Measurements from ENCODE around the gene KLHL30. TPM values are rescaled to one million over a fixed set of nuclear protein-coding genes. Genes with fewer than 3 reads are reported as not detected.
A peak's percentile ranks its signal among the peaks of the same experiment; 100 is the strongest.

The KLHL30 gene
- total and polyA plus RNA-seq, 4 experiments from 2014 or later = not detected

GRCh38 chr2:238173692-238174091 lies 35.2 kb downstream of the KLHL30 start:
- Histone ChIP-seq H3K27me3 (ENCODE audit: insufficient read depth, low read length) (no peaks in the 10 kb centered on the region), H3K9me3 (ENCODE audit: control insufficient read depth in 1 of 2, low read length in 2 of 2) (no peaks in the 10 kb centered on the region), H3K36me3 (ENCODE audit: insufficient read depth, low read length) (peaks cover 75% of the 10 kb centered on the region), H3K27ac (ENCODE audit: low read depth, low read length) (no peak overlapping the region), H3K4me1 (ENCODE audit: insufficient read depth, low read length) (no peaks in the 10 kb centered on the region), H3K4me3 (ENCODE audit: low read length in 2 of 2) (no peak overlapping the region)
- no peak for DNase-seq
- POLR2A ChIA-PET (ENCODE audit: partially characterized antibody) = no interaction called here
- intact Hi-C loops (cut with micrococcal nuclease) = no loop called here
- Mint-ChIP-seq H3K4me3 (no peak overlapping the region), H3K9me3 (no peaks in the 10 kb centered on the region), H3K27ac (no peak overlapping the region), H3K4me1 (no peaks in the 10 kb centered on the region), H3K36me3 (peaks cover 52 to 84% of the 10 kb centered on the region in 2 donors), H3K27me3 (no peaks in the 10 kb centered on the region)
- CTCF ChIA-PET (ENCODE audit: partially characterized antibody) = no interaction called here

DNA sequence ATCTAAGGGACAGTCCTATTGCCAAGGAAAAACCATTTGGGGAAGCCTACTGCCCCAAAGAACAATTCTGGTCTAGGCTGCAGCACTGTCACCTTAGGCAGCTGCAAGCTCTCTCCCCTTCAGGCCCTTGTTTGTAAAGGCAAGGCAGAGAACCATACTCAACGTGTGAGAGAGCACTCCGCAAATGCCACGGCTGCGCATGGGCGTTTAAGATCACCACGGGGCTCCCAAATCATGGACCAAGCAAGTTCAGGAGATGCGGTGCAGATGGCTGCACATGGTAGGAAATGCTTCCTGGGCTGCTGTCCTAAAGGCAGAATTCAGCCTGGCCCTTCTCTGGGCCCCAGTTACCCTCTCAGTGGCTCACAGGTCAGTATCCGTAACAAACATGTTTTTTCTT lies 35.8 kb downstream of the KLHL30 start:
- Histone ChIP-seq H3K9me3 (ENCODE audit: control insufficient read depth in 1 of 2, low read length in 2 of 2) (no peaks in the 10 kb centered on the region), H3K27me3 (ENCODE audit: insufficient read depth, low read length) (no peaks in the 10 kb centered on the region), H3K4me1 (ENCODE audit: insufficient read depth, low read length) (no peaks in the 10 kb centered on the region), H3K4me3 (ENCODE audit: low read length in 2 of 2) (no peak overlapping the region), H3K36me3 (ENCODE audit: insufficient read depth, low read length) (peaks cover 76% of the 10 kb centered on the region), H3K27ac (ENCODE audit: low read depth, low read length) (no peak overlapping the region)
- Mint-ChIP-seq H3K4me1 (no peaks in the 10 kb centered on the region), H3K36me3 (peaks cover 53 to 84% of the 10 kb centered on the region in 2 donors), H3K27ac (no peak overlapping the region), H3K27me3 (no peaks in the 10 kb centered on the region), H3K4me3 (no peak overlapping the region), H3K9me3 (no peaks in the 10 kb centered on the region)
- intact Hi-C loops (cut with micrococcal nuclease) = no loop called here
- ChIA-PET POLR2A (ENCODE audit: partially characterized antibody) (interaction anchor here (0.6 to 0.7 kb wide), 2 partner anchors 32 to 299 kb away, joined by 3 to 4 read pairs; no protein-coding TSS in a partner anchor), CTCF (ENCODE audit: partially characterized antibody) (no interaction called here)
- no peak for DNase-seq

DNA sequence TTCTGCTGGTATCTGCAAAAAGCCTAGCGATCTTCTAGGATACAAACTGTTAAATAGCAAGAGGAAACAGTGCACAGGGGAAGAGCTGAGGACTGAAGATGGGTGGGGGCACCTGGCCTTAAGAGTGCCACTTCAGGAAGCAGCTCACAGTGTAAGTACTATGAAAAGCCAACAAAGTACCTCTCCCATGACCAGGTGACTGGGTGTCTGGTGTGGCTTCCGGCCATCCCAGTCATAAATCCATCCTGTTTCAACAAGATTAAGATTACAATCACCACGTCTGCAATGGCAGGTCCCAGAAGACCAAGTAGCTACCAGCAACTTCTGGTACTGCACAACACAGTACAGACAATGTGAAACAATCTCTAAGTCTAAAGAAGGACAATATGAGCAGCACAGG lies 36.2 kb downstream of the KLHL30 start:
- Histone ChIP-seq H3K36me3 (ENCODE audit: insufficient read depth, low read length) (peaks cover 76% of the 10 kb centered on the region), H3K9me3 (ENCODE audit: control insufficient read depth in 1 of 2, low read length in 2 of 2) (no peaks in the 10 kb centered on the region), H3K4me3 (ENCODE audit: low read length in 2 of 2) (no peak overlapping the region), H3K27me3 (ENCODE audit: insufficient read depth, low read length) (no peaks in the 10 kb centered on the region), H3K27ac (ENCODE audit: low read depth, low read length) (no peak overlapping the region), H3K4me1 (ENCODE audit: insufficient read depth, low read length) (no peaks in the 10 kb centered on the region)
- intact Hi-C loops (cut with micrococcal nuclease) = no loop called here
- DNase-seq = no peak
- Mint-ChIP-seq H3K4me1 (no peaks in the 10 kb centered on the region), H3K4me3 (no peak overlapping the region), H3K27ac (no peak overlapping the region), H3K36me3 (peaks cover 56 to 84% of the 10 kb centered on the region in 2 donors), H3K27me3 (no peaks in the 10 kb centered on the region), H3K9me3 (no peaks in the 10 kb centered on the region)
- POLR2A ChIA-PET (ENCODE audit: partially characterized antibody) = interaction anchor here (0.6 to 0.7 kb wide), 2 partner anchors 32 to 300 kb away, joined by 3 to 4 read pairs; no protein-coding TSS in a partner anchor
- CTCF ChIA-PET (ENCODE audit: partially characterized antibody) = no interaction called here

- intact Hi-C loops (cut with micrococcal nuclease) = no loop called here
- ChIA-PET POLR2A (ENCODE audit: partially characterized antibody) (no interaction called here), CTCF (ENCODE audit: partially characterized antibody) (interaction anchor here (1.3 kb wide), 1 partner anchor 87 kb away, joined by 3 read pairs; no protein-coding TSS in a partner anchor)
- H3K36me3 ChIP-seq (ENCODE audit: insufficient read depth, low read length) = peaks cover 82% of the 10 kb centered on the region
- Mint-ChIP-seq H3K9me3 (no peaks in the 10 kb centered on the region), H3K27ac (peak overlapping the region in 3 of 7 donors; percentile 62 to 66 (median 65)), H3K4me3 (no peak overlapping the region), H3K4me1 (no peaks in the 10 kb centered on the region), H3K36me3 (peaks cover 62 to 85% of the 10 kb centered on the region in 2 donors), H3K27me3 (no peaks in the 10 kb centered on the region)
- no peak for DNase-seq
- no peaks in the 10 kb centered on the region for H3K4me1 ChIP-seq (ENCODE audit: insufficient read depth, low read length)
- H3K27me3 ChIP-seq (ENCODE audit: insufficient read depth, low read length) = no peaks in the 10 kb centered on the region
- no peak overlapping the region for H3K27ac ChIP-seq (ENCODE audit: low read depth, low read length)
- no peaks in the 10 kb centered on the region for H3K9me3 ChIP-seq (ENCODE audit: control insufficient read depth in 1 of 2, low read length in 2 of 2)
- no peak overlapping the region for H3K4me3 ChIP-seq (ENCODE audit: low read length in 2 of 2)
Measured at GRCh38 chr2:238176613-238177012, 38.1 kb downstream of the KLHL30 start.

GRCh38 chr2:238180554-238180953 lies 42.1 kb downstream of the KLHL30 start:
- Mint-ChIP-seq H3K27ac (peak overlapping the region in 1 of 7 donors; percentile 8), H3K9me3 (no peaks in the 10 kb centered on the region), H3K27me3 (no peaks in the 10 kb centered on the region), H3K4me1 (peaks cover 0 to 5% (median 3%) of the 10 kb centered on the region in 4 donors), H3K4me3 (no peak overlapping the region), H3K36me3 (peaks cover 74 to 87% of the 10 kb centered on the region in 2 donors)
- POLR2A ChIA-PET (ENCODE audit: partially characterized antibody) = no interaction called here
- CTCF ChIA-PET (ENCODE audit: partially characterized antibody) = no interaction called here
- intact Hi-C loops (cut with micrococcal nuclease) = no loop called here
- no peak overlapping the region for H3K4me3 ChIP-seq (ENCODE audit: low read length in 2 of 2)
- H3K27ac ChIP-seq (ENCODE audit: low read depth, low read length) = no peak overlapping the region
- no peak for DNase-seq
- H3K36me3 ChIP-seq (ENCODE audit: insufficient read depth, low read length) = peaks cover 86% of the 10 kb centered on the region
- no peaks in the 10 kb centered on the region for H3K9me3 ChIP-seq (ENCODE audit: control insufficient read depth in 1 of 2, low read length in 2 of 2)
- H3K4me1 ChIP-seq (ENCODE audit: insufficient read depth, low read length) = no peaks in the 10 kb centered on the region
- no peaks in the 10 kb centered on the region for H3K27me3 ChIP-seq (ENCODE audit: insufficient read depth, low read length)

GRCh38 chr2:238182362-238182761 lies 43.9 kb downstream of the KLHL30 start:
- H3K4me1 Mint-ChIP-seq = peaks cover 0 to 5% (median 3%) of the 10 kb centered on the region in 4 donors
- H3K9me3 Mint-ChIP-seq = no peaks in the 10 kb centered on the region
- no peaks in the 10 kb centered on the region for H3K27me3 ChIP-seq (ENCODE audit: insufficient read depth, low read length)
- no peaks in the 10 kb centered on the region for H3K4me1 ChIP-seq (ENCODE audit: insufficient read depth, low read length)
- H3K4me3 ChIP-seq (ENCODE audit: low read length in 2 of 2) = no peak overlapping the region
- POLR2A ChIA-PET (ENCODE audit: partially characterized antibody) = no interaction called here
- no peak overlapping the region for H3K4me3 Mint-ChIP-seq
- H3K27me3 Mint-ChIP-seq = no peaks in the 10 kb centered on the region
- H3K36me3 Mint-ChIP-seq = peaks cover 73 to 90% of the 10 kb centered on the region in 2 donors
- no peak overlapping the region for H3K27ac ChIP-seq (ENCODE audit: low read depth, low read length)
- no peak for DNase-seq
- H3K27ac Mint-ChIP-seq = no peak overlapping the region
- intact Hi-C loops (cut with micrococcal nuclease) = no loop called here
- CTCF ChIA-PET (ENCODE audit: partially characterized antibody) = no interaction called here
- peaks cover 92% of the 10 kb centered on the region for H3K36me3 ChIP-seq (ENCODE audit: insufficient read depth, low read length)
- no peaks in the 10 kb centered on the region for H3K9me3 ChIP-seq (ENCODE audit: control insufficient read depth in 1 of 2, low read length in 2 of 2)

DNA sequence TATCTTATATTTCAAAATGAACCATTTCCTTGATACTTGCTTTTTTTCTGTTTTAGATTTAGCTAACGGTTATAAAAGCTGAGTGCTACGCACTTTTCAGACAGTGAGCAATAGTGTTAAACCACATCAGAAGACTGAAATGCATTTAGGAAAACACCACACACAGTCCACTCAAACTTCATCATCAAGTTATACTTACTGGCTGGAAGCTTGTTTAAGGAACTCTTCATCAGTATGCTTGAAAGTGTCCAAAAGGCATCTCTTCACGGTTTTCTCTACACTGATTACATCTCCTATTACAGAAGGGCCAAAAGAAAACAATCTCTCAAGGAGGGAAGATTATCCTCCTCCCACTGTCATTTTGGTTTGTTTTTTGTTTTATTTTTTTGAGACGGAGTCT lies 45.4 kb downstream of the KLHL30 start:
- DNase-seq = no peak
- Histone ChIP-seq H3K4me1 (ENCODE audit: insufficient read depth, low read length) (no peaks in the 10 kb centered on the region), H3K9me3 (ENCODE audit: control insufficient read depth in 1 of 2, low read length in 2 of 2) (no peaks in the 10 kb centered on the region), H3K36me3 (ENCODE audit: insufficient read depth, low read length) (peaks cover 95% of the 10 kb centered on the region), H3K4me3 (ENCODE audit: low read length in 2 of 2) (no peak overlapping the region), H3K27ac (ENCODE audit: low read depth, low read length) (no peak overlapping the region), H3K27me3 (ENCODE audit: insufficient read depth, low read length) (no peaks in the 10 kb centered on the region)
- H3K4me3 Mint-ChIP-seq = no peak overlapping the region
- intact Hi-C loops (cut with micrococcal nuclease) = no loop called here
- H3K27me3 Mint-ChIP-seq = no peaks in the 10 kb centered on the region
- POLR2A ChIA-PET (ENCODE audit: partially characterized antibody) = interaction anchor here (1.0 kb wide), 1 partner anchor 17 kb away, joined by 3 read pairs; no protein-coding TSS in a partner anchor
- peaks cover 81 to 94% of the 10 kb centered on the region in 2 donors for H3K36me3 Mint-ChIP-seq
- CTCF ChIA-PET (ENCODE audit: partially characterized antibody) = no interaction called here
- H3K4me1 Mint-ChIP-seq = peaks cover 0 to 5% (median 3%) of the 10 kb centered on the region in 4 donors
- H3K9me3 Mint-ChIP-seq = no peaks in the 10 kb centered on the region
- peak overlapping the region in 1 of 7 donors; percentile 21 for H3K27ac Mint-ChIP-seq
